ENCODE measurements around the gene TRIM33.

The TRIM33 gene

DNA sequence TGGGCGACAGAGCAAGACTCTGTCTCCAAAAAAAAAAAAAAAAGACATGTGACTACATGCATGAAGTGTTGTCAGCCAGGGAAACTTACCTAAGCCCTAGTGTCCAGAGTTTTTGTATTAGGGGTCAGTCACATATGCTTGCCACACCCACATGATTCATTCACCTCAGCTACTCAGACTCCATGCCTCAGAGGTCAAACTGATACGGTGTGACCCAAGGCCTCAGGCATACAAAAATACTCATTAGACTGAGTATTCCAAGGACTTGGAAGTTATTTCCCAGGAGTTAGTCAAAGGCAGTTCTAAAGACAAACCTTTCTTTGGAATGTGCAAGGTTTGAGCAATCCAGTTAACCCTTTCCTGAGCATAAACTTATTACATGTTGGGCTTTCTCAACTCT lies 6.3 kb upstream of the TRIM33 start:
- Histone ChIP-seq H3K9me3 (ENCODE audit: control insufficient read depth, low read length) (no peaks in the 10 kb centered on the region), H3K9ac (no peak overlapping the region), H3K27ac (no peak overlapping the region), H3K79me2 (no peaks in the 10 kb centered on the region), H2AFZ (no peak overlapping the region), H3K27me3 (ENCODE audit: control insufficient read depth, insufficient read depth, low read length) (no peaks in the 10 kb centered on the region), H3K4me1 (no peaks in the 10 kb centered on the region), H3K36me3 (ENCODE audit: control insufficient read depth, insufficient read depth, low read length) (no peaks in the 10 kb centered on the region), H3K4me2 (ENCODE audit: low read length) (no peak overlapping the region), H3K4me3 (ENCODE audit: low read depth, low read length) (no peak overlapping the region)
- no peak for TF ChIP-seq CTCF (IDR thresholded peaks at IDR 0.05)

GRCh38 chr1:114512595-114513280 lies 1.7 kb upstream of the TRIM33 start:
- Histone ChIP-seq H3K4me1 (no peaks in the 10 kb centered on the region), H3K79me2 (peaks cover 10% of the 10 kb centered on the region), H3K9ac (no peak overlapping the region), H3K9me3 (ENCODE audit: control insufficient read depth, low read length) (no peaks in the 10 kb centered on the region), H2AFZ (no peak overlapping the region), H3K4me2 (ENCODE audit: low read length) (no peak overlapping the region), H3K27ac (no peak overlapping the region), H3K4me3 (ENCODE audit: low read depth, low read length) (no peak overlapping the region), H3K36me3 (ENCODE audit: control insufficient read depth, insufficient read depth, low read length) (no peaks in the 10 kb centered on the region), H3K27me3 (ENCODE audit: control insufficient read depth, insufficient read depth, low read length) (no peaks in the 10 kb centered on the region)
- TF ChIP-seq CTCF (IDR thresholded peaks at IDR 0.05), result no peak

GRCh38 chr1:114510274-114511031 lies 550 bp downstream of the TRIM33 start:
- Histone ChIP-seq H3K4me3 (ENCODE audit: low read depth, low read length) (peak overlapping the region; percentile 73), H3K9ac (peak overlapping the region; percentile 63), H3K9me3 (ENCODE audit: control insufficient read depth, low read length) (no peaks in the 10 kb centered on the region), H3K79me2 (peaks cover 31% of the 10 kb centered on the region), H3K27ac (peak overlapping the region; percentile 59), H2AFZ (peak overlapping the region; percentile 76), H3K4me1 (no peaks in the 10 kb centered on the region), H3K27me3 (ENCODE audit: control insufficient read depth, insufficient read depth, low read length) (no peaks in the 10 kb centered on the region), H3K4me2 (ENCODE audit: low read length) (peak overlapping the region; percentile 90), H3K36me3 (ENCODE audit: control insufficient read depth, insufficient read depth, low read length) (no peaks in the 10 kb centered on the region)
- TF ChIP-seq CTCF (IDR thresholded peaks at IDR 0.05), result no peak

DNA sequence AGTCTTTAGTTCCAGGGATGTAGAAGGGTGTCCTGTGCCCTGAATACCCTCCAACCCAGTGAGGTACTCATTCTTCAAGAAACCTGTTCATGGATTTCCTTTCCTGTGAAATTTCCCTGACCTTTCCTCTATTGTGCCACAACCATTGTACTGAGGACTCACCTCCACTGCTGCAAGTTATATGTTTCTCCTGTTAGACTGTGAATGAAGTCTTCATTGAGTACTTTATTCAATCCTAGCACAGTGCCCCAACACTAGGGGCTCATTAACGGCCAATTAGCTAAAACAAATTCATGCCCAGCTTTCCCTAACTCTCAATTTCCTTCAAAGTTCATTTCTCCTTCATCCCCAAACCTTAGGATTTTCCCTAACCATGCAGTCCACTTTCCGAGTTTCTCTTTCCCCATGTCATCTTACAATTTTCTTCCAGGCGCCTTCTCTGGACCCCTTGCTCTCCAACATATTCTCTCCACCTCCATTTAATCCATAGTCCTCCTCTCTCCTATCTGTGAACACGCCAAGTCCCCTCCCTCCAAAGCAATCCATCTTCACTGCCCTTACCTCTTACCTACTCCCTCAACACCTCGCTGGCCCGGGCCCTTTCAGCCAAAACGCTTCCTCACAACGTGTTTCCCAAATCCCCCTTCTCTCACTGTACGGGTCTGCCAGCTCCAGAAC lies 1.3 kb downstream of the TRIM33 start:
- no peak for TF ChIP-seq CTCF (IDR thresholded peaks at IDR 0.05)
- H3K36me3 ChIP-seq (ENCODE audit: control insufficient read depth, insufficient read depth, low read length), result no peaks in the 10 kb centered on the region
- H3K27ac ChIP-seq, result peak overlapping the region; percentile 59
- H3K9ac ChIP-seq, result peak overlapping the region; percentile 63
- peak overlapping the region; percentile 76 for H2AFZ ChIP-seq
- H3K4me2 ChIP-seq (ENCODE audit: low read length), result peak overlapping the region; percentile 90
- peaks cover 38% of the 10 kb centered on the region for H3K79me2 ChIP-seq
- no peaks in the 10 kb centered on the region for H3K27me3 ChIP-seq (ENCODE audit: control insufficient read depth, insufficient read depth, low read length)
- peak overlapping the region; percentile 73 for H3K4me3 ChIP-seq (ENCODE audit: low read depth, low read length)
- no peaks in the 10 kb centered on the region for H3K9me3 ChIP-seq (ENCODE audit: control insufficient read depth, low read length)
- no peaks in the 10 kb centered on the region for H3K4me1 ChIP-seq

Data from parathyroid adenoma (tissue), 2 donors.